ENCODE data around the gene SERPIND1.

The SERPIND1 gene

GRCh38 chr22:20751185-20751851, 22.6 kb upstream of the SERPIND1 start:
- Mint-ChIP-seq H3K4me1 (peaks cover 18% of the 10 kb centered on the region), H3K27me3 (ENCODE audit: low read depth, poor library complexity) (no peaks in the 10 kb centered on the region), H3K36me3 (ENCODE audit: low read depth) (peaks cover 26% of the 10 kb centered on the region), H3K9me3 (no peaks in the 10 kb centered on the region), H3K27ac (peak overlapping the region; percentile 85), H3K4me3 (no peak overlapping the region)
- DNase-seq = peak; percentile 49
- peak; percentile 9 for TF ChIP-seq CTCF (IDR thresholded peaks at IDR 0.05)

GRCh38 chr22:20752104-20752741, 21.7 kb upstream of the SERPIND1 start:
- Mint-ChIP-seq H3K27ac (no peak overlapping the region), H3K9me3 (no peaks in the 10 kb centered on the region), H3K27me3 (ENCODE audit: low read depth, poor library complexity) (no peaks in the 10 kb centered on the region), H3K4me1 (peaks cover 18% of the 10 kb centered on the region), H3K36me3 (ENCODE audit: low read depth) (peaks cover 24% of the 10 kb centered on the region), H3K4me3 (no peak overlapping the region)
- no peak for DNase-seq
- no peak for TF ChIP-seq CTCF (IDR thresholded peaks at IDR 0.05)

GRCh38 chr22:20752873-20753272, 21.0 kb upstream of the SERPIND1 start:
- H3K27ac Mint-ChIP-seq = no peak overlapping the region
- H3K4me1 Mint-ChIP-seq = peaks cover 18% of the 10 kb centered on the region
- no peak for TF ChIP-seq CTCF (IDR thresholded peaks at IDR 0.05)
- H3K36me3 Mint-ChIP-seq (ENCODE audit: low read depth) = peaks cover 28% of the 10 kb centered on the region
- H3K9me3 Mint-ChIP-seq = no peaks in the 10 kb centered on the region
- no peak for DNase-seq
- no peaks in the 10 kb centered on the region for H3K27me3 Mint-ChIP-seq (ENCODE audit: low read depth, poor library complexity)
- H3K4me3 Mint-ChIP-seq = no peak overlapping the region

GRCh38 chr22:20756846-20757245, 17.1 kb upstream of the SERPIND1 start:
- peaks cover 47% of the 10 kb centered on the region for H3K36me3 Mint-ChIP-seq (ENCODE audit: low read depth)
- H3K9me3 Mint-ChIP-seq = no peaks in the 10 kb centered on the region
- H3K4me3 Mint-ChIP-seq = no peak overlapping the region
- DNase-seq = no peak
- TF ChIP-seq CTCF (IDR thresholded peaks at IDR 0.05) = no peak
- no peaks in the 10 kb centered on the region for H3K27me3 Mint-ChIP-seq (ENCODE audit: low read depth, poor library complexity)
- H3K27ac Mint-ChIP-seq = peak overlapping the region; percentile 77
- H3K4me1 Mint-ChIP-seq = no peaks in the 10 kb centered on the region

GRCh38 chr22:20758688-20759087, 15.2 kb upstream of the SERPIND1 start:
- H3K36me3 Mint-ChIP-seq (ENCODE audit: low read depth) = peaks cover 50% of the 10 kb centered on the region
- no peaks in the 10 kb centered on the region for H3K9me3 Mint-ChIP-seq
- H3K27me3 Mint-ChIP-seq (ENCODE audit: low read depth, poor library complexity) = no peaks in the 10 kb centered on the region
- no peak for DNase-seq
- TF ChIP-seq CTCF (IDR thresholded peaks at IDR 0.05) = no peak
- no peak overlapping the region for H3K27ac Mint-ChIP-seq
- H3K4me3 Mint-ChIP-seq = no peak overlapping the region
- H3K4me1 Mint-ChIP-seq = no peaks in the 10 kb centered on the region

- H3K27me3 Mint-ChIP-seq (ENCODE audit: low read depth, poor library complexity) = no peaks in the 10 kb centered on the region
- H3K4me3 Mint-ChIP-seq = no peak overlapping the region
- H3K9me3 Mint-ChIP-seq = no peaks in the 10 kb centered on the region
- no peak for DNase-seq
- peaks cover 61% of the 10 kb centered on the region for H3K36me3 Mint-ChIP-seq (ENCODE audit: low read depth)
- no peak overlapping the region for H3K27ac Mint-ChIP-seq
- H3K4me1 Mint-ChIP-seq = no peaks in the 10 kb centered on the region
- no peak for TF ChIP-seq CTCF (IDR thresholded peaks at IDR 0.05)
Observed at GRCh38 chr22:20760084-20760483, 13.8 kb upstream of the SERPIND1 start.
